Liver (tissue), 3 donors: ENCODE data around the gene GPD2.

Experiments
- GABPA ChIP-seq, 2 donors: IDR thresholded peaks in 1 of 2; conservative IDR thresholded peaks in 1 of 2; 2 replicates each; pipeline ENCODE4 v1.6.1; 2016; ENCODE audit warnings: antibody characterized with exemption in 2 of 2, mild to moderate bottlenecking in 1 of 2, moderate library complexity in 1 of 2
- JUND ChIP-seq, 2 donors: IDR thresholded peaks; 2 replicates each; pipeline ENCODE4 v1.6.1; 2016; ENCODE audit warnings: antibody characterized with exemption in 2 of 2
- NR2F2 ChIP-seq: IDR thresholded peaks from 2 replicates; pipeline ENCODE4 v1.6.1; 2016; ENCODE audit warnings: antibody characterized with exemption
- RAD21 ChIP-seq, 2 donors: IDR thresholded peaks; 2 replicates each; pipeline ENCODE4 v1.6.1; 2016; ENCODE audit warnings: antibody characterized with exemption in 2 of 2, mild to moderate bottlenecking in 2 of 2
- SP1 ChIP-seq: IDR thresholded peaks from 2 replicates; pipeline ENCODE4 v1.6.1; 2018; ENCODE audit warnings: antibody characterized with exemption, mild to moderate bottlenecking
- TAF1 ChIP-seq: conservative IDR thresholded peaks from 2 replicates; pipeline ENCODE4 v1.6.1; 2016; ENCODE audit warnings: antibody characterized with exemption, mild to moderate bottlenecking
- YY1 ChIP-seq: IDR thresholded peaks from 2 replicates; pipeline ENCODE4 v1.6.1; 2016; ENCODE audit warnings: antibody characterized with exemption, mild to moderate bottlenecking
- TF ChIP-seq, protein P1 (sequence below): fragments of 150-350 bp; IDR thresholded peaks from 2 replicates; pipeline ENCODE4 v1.5.1; 2017; ENCODE audit warnings: improper control_type of control experiment, low read depth, low read length; ENCODE audit not compliant: missing input control
- TF ChIP-seq, protein P2 (sequence below): IDR thresholded peaks from 2 replicates; pipeline ENCODE4 v1.6.1; 2016; ENCODE audit warnings: antibody characterized with exemption
- TF ChIP-seq, protein P3 (sequence below): IDR thresholded peaks from 2 replicates; pipeline ENCODE4 v1.6.1; 2016; ENCODE audit warnings: antibody characterized with exemption, mild to moderate bottlenecking
- TF ChIP-seq, protein P4 (sequence below): IDR thresholded peaks from 2 replicates; pipeline ENCODE4 v1.6.1; 2016; ENCODE audit warnings: antibody characterized with exemption
- donor health status: healthy.
- donor health status: healthy.

DNA sequence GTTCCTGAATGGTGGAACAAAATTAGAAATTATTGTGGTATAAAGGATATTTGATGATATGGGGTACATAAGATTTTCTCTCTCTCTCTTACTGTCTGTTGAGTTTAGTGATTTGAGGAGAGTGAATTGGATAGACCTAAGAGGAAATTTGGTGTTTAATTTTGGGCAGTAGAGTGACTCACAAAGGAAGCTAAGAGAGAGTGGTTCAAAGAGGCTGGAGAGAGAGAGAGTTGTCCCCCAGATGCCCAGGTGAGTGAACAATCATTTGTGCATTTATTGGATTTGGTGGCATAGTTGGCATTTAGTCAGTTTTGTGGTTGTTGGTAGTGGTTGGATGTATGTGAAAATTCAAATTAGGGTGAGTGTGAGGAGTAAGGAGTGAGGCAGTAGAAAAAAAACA, 56.8 kb downstream of the GPD2 start:
- TF ChIP-seq TAF1 (no peak), YY1 (no peak), SP1 (no peak), GABPA (IDR thresholded peaks at IDR 0.05 in 1 of 2, conservative IDR thresholded peaks at IDR 0.05 in 1 of 2) (no peak), RAD21 (IDR thresholded peaks at IDR 0.05) (no peak), JUND (IDR thresholded peaks at IDR 0.05) (no peak), NR2F2 (no peak)
- TF ChIP-seq, protein P1, sequence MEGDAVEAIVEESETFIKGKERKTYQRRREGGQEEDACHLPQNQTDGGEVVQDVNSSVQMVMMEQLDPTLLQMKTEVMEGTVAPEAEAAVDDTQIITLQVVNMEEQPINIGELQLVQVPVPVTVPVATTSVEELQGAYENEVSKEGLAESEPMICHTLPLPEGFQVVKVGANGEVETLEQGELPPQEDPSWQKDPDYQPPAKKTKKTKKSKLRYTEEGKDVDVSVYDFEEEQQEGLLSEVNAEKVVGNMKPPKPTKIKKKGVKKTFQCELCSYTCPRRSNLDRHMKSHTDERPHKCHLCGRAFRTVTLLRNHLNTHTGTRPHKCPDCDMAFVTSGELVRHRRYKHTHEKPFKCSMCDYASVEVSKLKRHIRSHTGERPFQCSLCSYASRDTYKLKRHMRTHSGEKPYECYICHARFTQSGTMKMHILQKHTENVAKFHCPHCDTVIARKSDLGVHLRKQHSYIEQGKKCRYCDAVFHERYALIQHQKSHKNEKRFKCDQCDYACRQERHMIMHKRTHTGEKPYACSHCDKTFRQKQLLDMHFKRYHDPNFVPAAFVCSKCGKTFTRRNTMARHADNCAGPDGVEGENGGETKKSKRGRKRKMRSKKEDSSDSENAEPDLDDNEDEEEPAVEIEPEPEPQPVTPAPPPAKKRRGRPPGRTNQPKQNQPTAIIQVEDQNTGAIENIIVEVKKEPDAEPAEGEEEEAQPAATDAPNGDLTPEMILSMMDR = no peak
- TF ChIP-seq, protein P2, sequence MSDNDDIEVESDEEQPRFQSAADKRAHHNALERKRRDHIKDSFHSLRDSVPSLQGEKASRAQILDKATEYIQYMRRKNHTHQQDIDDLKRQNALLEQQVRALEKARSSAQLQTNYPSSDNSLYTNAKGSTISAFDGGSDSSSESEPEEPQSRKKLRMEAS = no peak
- TF ChIP-seq, protein P3, sequence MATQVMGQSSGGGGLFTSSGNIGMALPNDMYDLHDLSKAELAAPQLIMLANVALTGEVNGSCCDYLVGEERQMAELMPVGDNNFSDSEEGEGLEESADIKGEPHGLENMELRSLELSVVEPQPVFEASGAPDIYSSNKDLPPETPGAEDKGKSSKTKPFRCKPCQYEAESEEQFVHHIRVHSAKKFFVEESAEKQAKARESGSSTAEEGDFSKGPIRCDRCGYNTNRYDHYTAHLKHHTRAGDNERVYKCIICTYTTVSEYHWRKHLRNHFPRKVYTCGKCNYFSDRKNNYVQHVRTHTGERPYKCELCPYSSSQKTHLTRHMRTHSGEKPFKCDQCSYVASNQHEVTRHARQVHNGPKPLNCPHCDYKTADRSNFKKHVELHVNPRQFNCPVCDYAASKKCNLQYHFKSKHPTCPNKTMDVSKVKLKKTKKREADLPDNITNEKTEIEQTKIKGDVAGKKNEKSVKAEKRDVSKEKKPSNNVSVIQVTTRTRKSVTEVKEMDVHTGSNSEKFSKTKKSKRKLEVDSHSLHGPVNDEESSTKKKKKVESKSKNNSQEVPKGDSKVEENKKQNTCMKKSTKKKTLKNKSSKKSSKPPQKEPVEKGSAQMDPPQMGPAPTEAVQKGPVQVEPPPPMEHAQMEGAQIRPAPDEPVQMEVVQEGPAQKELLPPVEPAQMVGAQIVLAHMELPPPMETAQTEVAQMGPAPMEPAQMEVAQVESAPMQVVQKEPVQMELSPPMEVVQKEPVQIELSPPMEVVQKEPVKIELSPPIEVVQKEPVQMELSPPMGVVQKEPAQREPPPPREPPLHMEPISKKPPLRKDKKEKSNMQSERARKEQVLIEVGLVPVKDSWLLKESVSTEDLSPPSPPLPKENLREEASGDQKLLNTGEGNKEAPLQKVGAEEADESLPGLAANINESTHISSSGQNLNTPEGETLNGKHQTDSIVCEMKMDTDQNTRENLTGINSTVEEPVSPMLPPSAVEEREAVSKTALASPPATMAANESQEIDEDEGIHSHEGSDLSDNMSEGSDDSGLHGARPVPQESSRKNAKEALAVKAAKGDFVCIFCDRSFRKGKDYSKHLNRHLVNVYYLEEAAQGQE = no peak
- TF ChIP-seq, protein P4, sequence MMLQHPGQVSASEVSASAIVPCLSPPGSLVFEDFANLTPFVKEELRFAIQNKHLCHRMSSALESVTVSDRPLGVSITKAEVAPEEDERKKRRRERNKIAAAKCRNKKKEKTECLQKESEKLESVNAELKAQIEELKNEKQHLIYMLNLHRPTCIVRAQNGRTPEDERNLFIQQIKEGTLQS = no peak
